ENCODE measurements around the gene HES2. TPM values are rescaled to one million over a fixed set of nuclear protein-coding genes. Genes with fewer than 3 reads are reported as not detected.

The HES2 gene
- total RNA-seq, 1 donor from 2014 or later, result 5.9 TPM

GRCh38 chr1:6462412-6463119 is 42.8 kb upstream of the HES2 start:
- no peaks in the 10 kb centered on the region for H3K9me3 Mint-ChIP-seq
- H3K27ac Mint-ChIP-seq, result no peak overlapping the region
- H3K36me3 Mint-ChIP-seq, result peaks cover 11% of the 10 kb centered on the region
- H3K4me1 Mint-ChIP-seq (ENCODE audit: unreplicated experiment), result peaks cover 6% of the 10 kb centered on the region
- DNase-seq (ENCODE audit: extremely low spot score, unreplicated experiment), result no peak
- H3K27me3 Mint-ChIP-seq, result peaks cover 3% of the 10 kb centered on the region
- no peak overlapping the region for H3K4me3 Mint-ChIP-seq
- TF ChIP-seq CTCF (conservative IDR thresholded peaks at IDR 0.05), result no peak

GRCh38 chr1:6461538-6462411 is 42.1 kb upstream of the HES2 start:
- TF ChIP-seq CTCF (conservative IDR thresholded peaks at IDR 0.05), result no peak
- Mint-ChIP-seq H3K36me3 (peaks cover 11% of the 10 kb centered on the region), H3K27me3 (peaks cover 3% of the 10 kb centered on the region), H3K27ac (no peak overlapping the region), H3K4me3 (no peak overlapping the region), H3K4me1 (ENCODE audit: unreplicated experiment) (peaks cover 11% of the 10 kb centered on the region), H3K9me3 (no peaks in the 10 kb centered on the region)
- DNase-seq (ENCODE audit: extremely low spot score, unreplicated experiment), result no peak

GRCh38 chr1:6461051-6461530 is 41.4 kb upstream of the HES2 start:
- Mint-ChIP-seq H3K4me3 (no peak overlapping the region), H3K36me3 (peaks cover 11% of the 10 kb centered on the region), H3K27ac (no peak overlapping the region), H3K4me1 (ENCODE audit: unreplicated experiment) (peaks cover 11% of the 10 kb centered on the region), H3K27me3 (peaks cover 3% of the 10 kb centered on the region), H3K9me3 (no peaks in the 10 kb centered on the region)
- TF ChIP-seq CTCF (conservative IDR thresholded peaks at IDR 0.05), result no peak
- DNase-seq (ENCODE audit: extremely low spot score, unreplicated experiment), result no peak

GRCh38 chr1:6460301-6461050 is 40.8 kb upstream of the HES2 start:
- DNase-seq (ENCODE audit: extremely low spot score, unreplicated experiment), result no peak
- Mint-ChIP-seq H3K36me3 (peaks cover 11% of the 10 kb centered on the region), H3K4me3 (no peak overlapping the region), H3K4me1 (ENCODE audit: unreplicated experiment) (peaks cover 11% of the 10 kb centered on the region), H3K9me3 (no peaks in the 10 kb centered on the region), H3K27ac (no peak overlapping the region), H3K27me3 (peaks cover 3% of the 10 kb centered on the region)
- no peak for TF ChIP-seq CTCF (conservative IDR thresholded peaks at IDR 0.05)

- DNase-seq (ENCODE audit: extremely low spot score, unreplicated experiment), result no peak
- H3K36me3 Mint-ChIP-seq, result peaks cover 11% of the 10 kb centered on the region
- peaks cover 3% of the 10 kb centered on the region for H3K27me3 Mint-ChIP-seq
- H3K9me3 Mint-ChIP-seq, result no peaks in the 10 kb centered on the region
- H3K4me1 Mint-ChIP-seq (ENCODE audit: unreplicated experiment), result peaks cover 11% of the 10 kb centered on the region
- no peak for TF ChIP-seq CTCF (conservative IDR thresholded peaks at IDR 0.05)
- H3K27ac Mint-ChIP-seq, result no peak overlapping the region
- no peak overlapping the region for H3K4me3 Mint-ChIP-seq
Measured at GRCh38 chr1:6459850-6460265, 40.1 kb upstream of the HES2 start.

Data from type B pancreatic cell (in vitro differentiated cells).